Hypothalamus (tissue), 51 donors: Measurements from ENCODE around the gene LZTS2.

Experiments used
- DNase-seq, 51 donors: peaks; one replicate each; lab custom pipeline; 2025; lab: John Stamatoyannopoulos, UW

LZTS2 gene

GRCh38 chr10:100997360-100998182 lies 2.0 kb upstream of the LZTS2 start:
- peak in 42 of 51 donors; percentile 13 to 91 (median 67) for DNase-seq

DNA sequence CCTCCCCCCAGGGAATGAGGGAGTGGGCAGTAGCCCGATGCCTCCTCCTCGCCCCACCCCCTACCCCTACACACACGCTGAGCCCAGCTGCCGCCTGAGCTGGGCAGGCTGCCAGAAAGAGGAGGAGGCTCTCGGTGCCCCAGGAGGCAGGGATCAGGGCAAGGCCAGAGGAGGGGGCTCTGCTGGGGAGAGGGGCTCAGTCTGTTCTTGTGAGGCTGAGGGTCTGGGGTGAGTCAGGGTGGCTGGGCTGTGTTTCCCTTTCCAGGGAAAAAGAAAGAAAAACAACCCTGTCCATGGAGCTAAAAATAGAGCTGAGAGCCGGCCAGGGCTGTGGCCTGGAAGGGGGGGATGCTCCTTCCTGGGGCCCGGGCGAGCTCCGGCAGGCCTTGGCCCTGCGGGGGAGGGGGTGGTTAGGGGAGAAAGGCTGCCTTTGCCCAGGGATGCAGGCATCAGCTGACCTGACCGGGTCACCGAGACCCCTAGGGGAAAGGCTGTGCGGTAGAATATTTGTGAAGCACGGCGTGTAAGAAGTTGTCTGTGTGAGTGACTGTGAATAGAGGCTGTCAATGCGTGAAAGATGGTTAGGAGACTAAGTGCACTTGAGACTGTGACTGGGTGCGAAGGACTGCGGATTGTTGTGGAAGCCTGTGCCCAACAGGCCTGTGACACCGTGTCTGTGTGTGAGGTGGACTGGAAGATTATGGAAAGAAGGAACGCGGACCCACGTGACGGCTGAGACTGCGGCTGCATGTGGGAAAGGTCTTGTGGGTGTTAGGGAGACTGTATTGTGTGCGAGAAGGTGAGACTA lies 1.2 kb upstream of the LZTS2 start:
- peak; percentile 41 to 94 (median 87) for DNase-seq

GRCh38 chr10:100998991-100999741 lies 442 bp upstream of the LZTS2 start:
- DNase-seq: peak; percentile 37 to 94 (median 79)

GRCh38 chr10:101000127-101000914 lies 713 bp downstream of the LZTS2 start:
- peak in 20 of 51 donors; percentile 26 to 70 (median 49) for DNase-seq

GRCh38 chr10:101000915-101001658 lies 1.5 kb downstream of the LZTS2 start:
- peak in 43 of 51 donors; percentile 10 to 87 (median 63) for DNase-seq

- DNase-seq: peak in 1 of 51 donors; percentile 28
These were observed 2.0 kb downstream of the LZTS2 start for GRCh38 chr10:101001659-101002035.

DNA sequence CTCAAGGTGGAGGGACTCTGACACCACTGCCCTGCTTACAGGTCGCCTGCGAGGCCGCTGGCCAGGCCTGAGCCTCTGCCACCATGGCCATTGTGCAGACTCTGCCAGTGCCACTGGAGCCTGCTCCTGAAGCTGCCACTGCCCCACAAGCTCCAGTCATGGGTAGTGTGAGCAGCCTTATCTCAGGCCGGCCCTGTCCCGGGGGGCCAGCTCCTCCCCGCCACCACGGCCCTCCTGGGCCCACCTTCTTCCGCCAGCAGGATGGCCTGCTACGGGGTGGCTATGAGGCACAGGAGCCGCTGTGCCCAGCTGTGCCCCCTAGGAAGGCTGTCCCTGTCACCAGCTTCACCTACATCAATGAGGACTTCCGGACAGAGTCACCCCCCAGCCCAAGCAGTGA lies 2.8 kb downstream of the LZTS2 start:
- DNase-seq: no peak

GRCh38 chr10:101003639-101004206 lies 4.1 kb downstream of the LZTS2 start:
- no peak for DNase-seq

- no peak for DNase-seq
These were observed 5.8 kb downstream of the LZTS2 start for GRCh38 chr10:101005361-101005760.

DNA sequence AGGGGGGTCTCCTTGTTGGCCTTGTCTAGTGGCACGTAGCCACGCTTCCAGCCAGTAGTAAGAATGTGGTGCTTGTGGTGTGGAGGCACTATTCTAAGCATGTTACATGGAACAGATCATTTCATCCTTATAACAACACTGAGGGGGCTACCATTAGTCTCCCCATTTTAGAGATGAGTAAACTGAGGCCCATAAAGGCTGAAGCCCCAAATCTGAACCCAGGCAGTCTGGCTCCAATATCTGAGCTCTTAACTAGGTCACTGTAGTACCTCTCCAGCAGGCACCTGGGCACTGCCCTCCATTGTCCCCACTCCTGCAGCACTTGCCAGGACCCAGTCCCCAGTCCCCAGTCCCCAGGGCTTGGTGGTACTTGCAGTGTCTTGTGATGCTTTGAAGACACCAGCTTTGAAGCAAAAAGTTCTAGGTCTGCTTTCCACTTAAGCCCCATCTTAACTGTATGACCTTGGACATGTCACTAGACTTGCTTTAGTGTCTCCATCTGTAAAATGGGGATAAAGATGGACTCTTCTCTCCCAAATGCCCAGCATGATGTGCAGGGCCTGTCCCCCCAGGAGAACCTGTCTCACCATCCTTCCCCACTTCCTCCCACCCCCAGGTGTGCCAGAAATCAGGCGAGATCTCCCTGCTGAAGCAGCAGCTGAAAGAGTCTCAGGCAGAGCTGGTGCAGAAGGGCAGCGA lies 6.4 kb downstream of the LZTS2 start:
- DNase-seq: no peak

GRCh38 chr10:101006593-101007098 lies 7.0 kb downstream of the LZTS2 start:
- DNase-seq: peak in 14 of 51 donors; percentile 15 to 64 (median 43)

GRCh38 chr10:101007099-101007711 lies 7.6 kb downstream of the LZTS2 start:
- peak in 17 of 51 donors; percentile 24 to 71 (median 41) for DNase-seq

DNA sequence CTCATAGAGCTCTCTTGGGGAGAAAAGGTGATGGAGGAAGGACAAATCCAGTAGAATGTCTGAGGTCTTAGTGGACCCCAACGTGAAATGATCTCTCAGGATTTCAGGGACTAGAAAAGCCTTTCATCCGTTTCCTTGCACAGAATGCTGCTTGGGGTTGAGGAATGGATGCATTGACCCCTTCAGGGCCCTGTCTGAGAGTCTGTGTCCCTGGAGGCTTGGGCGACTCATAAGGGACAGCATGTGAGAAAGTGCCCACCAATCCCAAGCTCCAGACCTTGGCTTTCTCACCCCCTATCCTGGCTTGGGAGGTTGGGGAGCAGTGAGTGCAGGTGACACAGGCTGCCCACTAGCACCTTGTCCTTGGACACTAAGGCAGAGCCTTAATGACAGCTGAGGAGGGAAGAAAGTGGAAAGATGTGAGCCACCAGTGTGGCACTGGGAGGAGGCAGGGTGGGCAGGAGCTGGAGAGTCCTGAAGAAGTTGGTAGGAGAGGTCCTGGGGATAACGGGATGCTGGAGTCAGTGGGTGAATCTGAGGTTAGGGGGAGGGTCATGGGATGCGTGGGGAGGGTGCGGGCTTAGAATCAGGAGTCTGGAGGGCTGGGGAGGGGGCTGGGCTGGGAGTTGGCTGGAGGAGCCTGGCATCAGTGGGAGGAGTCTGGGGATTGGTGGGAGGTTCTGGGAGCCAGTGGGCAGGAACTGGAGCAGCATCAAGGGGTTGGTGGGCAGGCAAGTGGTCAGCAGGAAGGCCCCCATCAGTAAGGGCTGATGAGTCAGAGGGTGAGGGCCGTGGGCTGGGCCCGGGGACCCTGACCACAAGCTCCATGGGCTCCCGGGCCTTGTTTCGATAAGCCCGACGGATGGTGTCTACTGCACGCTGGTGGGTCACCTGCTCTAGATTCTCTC lies 8.6 kb downstream of the LZTS2 start:
- DNase-seq: peak in 23 of 51 donors; percentile 11 to 78 (median 58)

GRCh38 chr10:101008823-101009423 lies 9.3 kb downstream of the LZTS2 start:
- DNase-seq: peak in 41 of 51 donors; percentile 11 to 87 (median 56)

- DNase-seq: no peak
These were observed 10.7 kb downstream of the LZTS2 start for GRCh38 chr10:101010329-101010728.
